ENCODE measurements around the gene AGTPBP1. TPM values are rescaled to one million over a fixed set of nuclear protein-coding genes. Genes with fewer than 3 reads are reported as not detected.
"Not testable (repeated sequence)": the region's sequence is repeated elsewhere in the genome, so short reads cannot be mapped to it uniquely, and the experiment has no call there.

Gene AGTPBP1
- total RNA-seq, 2 experiments from 2014 or later: 24.2 to 37.2 TPM

GRCh38 chr9:85757716-85758115 lies 16.0 kb upstream of the AGTPBP1 start:
- H3K4me2 ChIP-seq (ENCODE audit: low read length); POLR2A ChIA-PET; intact Hi-C loops (cut with micrococcal nuclease; ENCODE audit: unreplicated experiment); H3K27ac ChIP-seq (ENCODE audit: low read depth, low read length, poor library complexity, severe bottlenecking); DNase-seq (ENCODE audit: low spot score); H3K9me2 ChIP-seq (ENCODE audit: insufficient read depth, low read length); H3K36me3 ChIP-seq (ENCODE audit: insufficient read depth, low read length); H4K20me1 ChIP-seq (ENCODE audit: insufficient read depth, low read length); H3K4me3 ChIP-seq (ENCODE audit: low read depth, low read length, poor library complexity, severe bottlenecking); BruUV-seq (replicated peaks); CTCF ChIA-PET (ENCODE audit: unreplicated experiment); H3K4me1 ChIP-seq (ENCODE audit: insufficient read depth, low read length, poor library complexity, severe bottlenecking); H3K79me2 ChIP-seq (ENCODE audit: insufficient read depth, low read depth, low read length); H3K9me3 ChIP-seq (ENCODE audit: low read length); H2AFZ ChIP-seq (ENCODE audit: low read length): not testable (repeated sequence)

GRCh38 chr9:85756216-85756615 lies 14.5 kb upstream of the AGTPBP1 start:
- BruUV-seq (replicated peaks); CTCF ChIA-PET (ENCODE audit: unreplicated experiment): not testable (repeated sequence)
- POLR2A ChIA-PET: interaction anchor here (0.6 kb wide), 1 partner anchor 703 kb away, joined by 3 read pairs; no protein-coding TSS in a partner anchor

GRCh38 chr9:85746309-85746708 lies 4.6 kb upstream of the AGTPBP1 start:
- Histone ChIP-seq H3K27ac (ENCODE audit: low read depth, low read length, poor library complexity, severe bottlenecking) (no peak overlapping the region), H2AFZ (ENCODE audit: low read length) (no peak overlapping the region), H3K9me3 (ENCODE audit: low read length) (no peaks in the 10 kb centered on the region), H3K36me3 (ENCODE audit: insufficient read depth, low read length) (no peaks in the 10 kb centered on the region), H3K4me1 (ENCODE audit: insufficient read depth, low read length, poor library complexity, severe bottlenecking) (peaks cover 6% of the 10 kb centered on the region), H3K79me2 (ENCODE audit: insufficient read depth, low read depth, low read length) (no peaks in the 10 kb centered on the region), H4K20me1 (ENCODE audit: insufficient read depth, low read length) (no peaks in the 10 kb centered on the region), H3K4me2 (ENCODE audit: low read length) (no peak overlapping the region), H3K4me3 (ENCODE audit: low read depth, low read length, poor library complexity, severe bottlenecking) (no peak overlapping the region), H3K9me2 (ENCODE audit: insufficient read depth, low read length) (no peaks in the 10 kb centered on the region)
- intact Hi-C loops (cut with micrococcal nuclease; ENCODE audit: unreplicated experiment): no loop called here
- TF ChIP-seq CTCF (conservative IDR thresholded peaks at IDR 0.05; ENCODE audit: low read length) (no peak), EZH2phosphoT487 (IDR thresholded peaks at IDR 0.05; ENCODE audit: borderline replicate concordance, low read depth, low read length) (no peak)
- DNase-seq (ENCODE audit: low spot score): no peak
- CTCF ChIA-PET (ENCODE audit: unreplicated experiment): no interaction called here
- no TSS peak for BruUV-seq (replicated peaks)
- POLR2A ChIA-PET: no interaction called here

More at GRCh38 chr9:85756216-85756615, 14.5 kb upstream of the AGTPBP1 start:
- H3K9me3 ChIP-seq (ENCODE audit: low read length); H3K9me2 ChIP-seq (ENCODE audit: insufficient read depth, low read length); H2AFZ ChIP-seq (ENCODE audit: low read length); H3K27ac ChIP-seq (ENCODE audit: low read depth, low read length, poor library complexity, severe bottlenecking); H3K4me1 ChIP-seq (ENCODE audit: insufficient read depth, low read length, poor library complexity, severe bottlenecking); H3K4me3 ChIP-seq (ENCODE audit: low read depth, low read length, poor library complexity, severe bottlenecking); H3K79me2 ChIP-seq (ENCODE audit: insufficient read depth, low read depth, low read length); H3K36me3 ChIP-seq (ENCODE audit: insufficient read depth, low read length); H3K4me2 ChIP-seq (ENCODE audit: low read length); DNase-seq (ENCODE audit: low spot score); intact Hi-C loops (cut with micrococcal nuclease; ENCODE audit: unreplicated experiment); H4K20me1 ChIP-seq (ENCODE audit: insufficient read depth, low read length): not testable (repeated sequence)

GRCh38 chr9:85745203-85745602 lies 3.4 kb upstream of the AGTPBP1 start:
- TF ChIP-seq EZH2phosphoT487 (IDR thresholded peaks at IDR 0.05; ENCODE audit: borderline replicate concordance, low read depth, low read length): no peak
- TF ChIP-seq CTCF (conservative IDR thresholded peaks at IDR 0.05; ENCODE audit: low read length): no peak
- intact Hi-C loops (cut with micrococcal nuclease; ENCODE audit: unreplicated experiment): no loop called here

More at GRCh38 chr9:85745203-85745602, 3.4 kb upstream of the AGTPBP1 start:
- no peak for DNase-seq (ENCODE audit: low spot score)
- Histone ChIP-seq H3K36me3 (ENCODE audit: insufficient read depth, low read length) (no peaks in the 10 kb centered on the region), H3K79me2 (ENCODE audit: insufficient read depth, low read depth, low read length) (peaks cover 8% of the 10 kb centered on the region; the same call in 1 of the 2 replicates), H2AFZ (ENCODE audit: low read length) (no peak overlapping the region; the same call in 1 of the 2 replicates), H3K4me1 (ENCODE audit: insufficient read depth, low read length, poor library complexity, severe bottlenecking) (peaks cover 7% of the 10 kb centered on the region), H3K27ac (ENCODE audit: low read depth, low read length, poor library complexity, severe bottlenecking) (no peak overlapping the region), H4K20me1 (ENCODE audit: insufficient read depth, low read length) (peaks cover 6% of the 10 kb centered on the region), H3K9me3 (ENCODE audit: low read length) (no peaks in the 10 kb centered on the region), H3K4me3 (ENCODE audit: low read depth, low read length, poor library complexity, severe bottlenecking) (no peak overlapping the region), H3K9me2 (ENCODE audit: insufficient read depth, low read length) (no peaks in the 10 kb centered on the region), H3K4me2 (ENCODE audit: low read length) (no peak overlapping the region)
- no TSS peak for BruUV-seq (replicated peaks)
- ChIA-PET POLR2A (interaction anchor here (0.6 to 1.0 kb wide), 2 partner anchors 48 to 135 kb away, joined by 3 to 4 read pairs; no protein-coding TSS in a partner anchor), CTCF (ENCODE audit: unreplicated experiment) (no interaction called here)
